ENCODE measurements around the gene ANKRD13A.
"Not testable (repeated sequence)": the region's sequence is repeated elsewhere in the genome, so short reads cannot be mapped to it uniquely, and the experiment has no call there.

The ANKRD13A gene

GRCh38 chr12:109986236-109986635 lies 13.0 kb upstream of the ANKRD13A start:
- not testable (repeated sequence) for DNase-seq

- no peak for DNase-seq
Observed at GRCh38 chr12:109987615-109988014, 11.6 kb upstream of the ANKRD13A start.

GRCh38 chr12:109988274-109988673 lies 11.0 kb upstream of the ANKRD13A start:
- no peak for DNase-seq

GRCh38 chr12:109988903-109989302 lies 10.3 kb upstream of the ANKRD13A start:
- no peak for DNase-seq

GRCh38 chr12:109989380-109989779 lies 9.8 kb upstream of the ANKRD13A start:
- no peak for DNase-seq

GRCh38 chr12:109991586-109991985 lies 7.6 kb upstream of the ANKRD13A start:
- DNase-seq, result no peak

GRCh38 chr12:109993091-109993490 lies 6.1 kb upstream of the ANKRD13A start:
- DNase-seq, result no peak

GRCh38 chr12:109994401-109995175 lies 4.6 kb upstream of the ANKRD13A start:
- no peak for DNase-seq

- DNase-seq, result no peak
Observed at GRCh38 chr12:109995361-109995685, 3.9 kb upstream of the ANKRD13A start.

- peak; percentile 93 for DNase-seq
Observed at GRCh38 chr12:109995686-109996482, 3.3 kb upstream of the ANKRD13A start, which contains the start of gene GIT2. Gene GIT2 (minus strand): TSS chr12:109996368. CDS start chr12:109996224, 144 bp downstream.

GRCh38 chr12:109996483-109996853 lies 2.8 kb upstream of the ANKRD13A start:
- DNase-seq, result no peak

- DNase-seq, result no peak
Observed at GRCh38 chr12:109997393-109997792, 1.8 kb upstream of the ANKRD13A start.

GRCh38 chr12:109998241-109998903 lies 858 bp upstream of the ANKRD13A start:
- DNase-seq, result peak; percentile 3

GRCh38 chr12:109999649-109999971 lies 380 bp downstream of the ANKRD13A start:
- DNase-seq, result peak; percentile 32

GRCh38 chr12:109999983-110000505 lies 814 bp downstream of the ANKRD13A start:
- no peak for DNase-seq

GRCh38 chr12:110001596-110001995 lies 2.4 kb downstream of the ANKRD13A start:
- DNase-seq, result no peak

GRCh38 chr12:110002676-110003515 lies 3.7 kb downstream of the ANKRD13A start:
- no peak for DNase-seq

GRCh38 chr12:110004598-110004997 lies 5.4 kb downstream of the ANKRD13A start:
- DNase-seq, result no peak

GRCh38 chr12:110005319-110005973 lies 6.2 kb downstream of the ANKRD13A start:
- no peak for DNase-seq

GRCh38 chr12:110006115-110006514 lies 6.9 kb downstream of the ANKRD13A start:
- no peak for DNase-seq

- no peak for DNase-seq
Observed at GRCh38 chr12:110007881-110008280, 8.7 kb downstream of the ANKRD13A start.
